HepG2 (cell line): ENCODE data around the gene LEMD3. TPM values are rescaled to one million over a fixed set of nuclear protein-coding genes. Genes with fewer than 3 reads are reported as not detected.

ENCODE experiments used
- AGO2 ChIP-seq: fragments of 200-400 bp; formaldehyde crosslinking; optimal IDR thresholded peaks from 2 replicates; pipeline ENCODE3; 2017; ENCODE audit warnings: mild to moderate bottlenecking, low read depth, low read length, moderate library complexity
- ARNTL ChIP-seq: sonication (generic); formaldehyde crosslinking; IDR thresholded peaks from 2 replicates; pipeline ENCODE4 v1.4.0; 2020; ENCODE audit warnings: mild to moderate bottlenecking, missing genetic modification reagents
- FOSL2 ChIP-seq: sonication (generic); formaldehyde crosslinking; IDR thresholded peaks from 2 replicates; pipeline ENCODE4 v1.4.0; 2020; ENCODE audit warnings: missing genetic modification reagents
- HMGA1 ChIP-seq: sonication (generic); formaldehyde crosslinking; conservative IDR thresholded peaks from 2 replicates; pipeline ENCODE4 v1.4.0; 2020; ENCODE audit warnings: missing genetic modification reagents
- KAT2B ChIP-seq: fragments of 150-350 bp; IDR thresholded peaks from 2 replicates; pipeline ENCODE4 v1.6.1; 2014; ENCODE audit warnings: low read depth, low read length, borderline replicate concordance
- NR2C2 ChIP-seq: sonication (generic); formaldehyde crosslinking; IDR thresholded peaks from 2 replicates; pipeline ENCODE4 v1.4.0; 2020; ENCODE audit warnings: missing genetic modification reagents, mild to moderate bottlenecking, moderate library complexity, borderline replicate concordance
- NRL ChIP-seq: sonication (generic); formaldehyde crosslinking; IDR thresholded peaks from 2 replicates; pipeline ENCODE4 v1.5.0; 2020; ENCODE audit warnings: missing genetic modification reagents, mild to moderate bottlenecking, moderate library complexity, borderline replicate concordance
- POLR2G ChIP-seq: fragments of 200-400 bp; formaldehyde crosslinking; IDR thresholded peaks from 2 replicates; pipeline ENCODE4 v1.6.1; 2018; ENCODE audit warnings: mild to moderate bottlenecking, low read depth, low read length, moderate library complexity
- SATB2 ChIP-seq: sonication (generic); formaldehyde crosslinking; IDR thresholded peaks from 2 replicates; pipeline ENCODE4 v1.5.0; 2020; ENCODE audit warnings: missing genetic modification reagents
- SKI ChIP-seq: fragments of 450-650 bp; IDR thresholded peaks from one replicate; pipeline ENCODE4 v1.6.1; 2018; ENCODE audit warnings: mild to moderate bottlenecking; ENCODE audit not compliant: partially characterized antibody
- STAG1 ChIP-seq: sonication (generic); formaldehyde crosslinking; IDR thresholded peaks from 2 replicates; pipeline ENCODE4 v1.4.0; 2020; ENCODE audit warnings: missing genetic modification reagents
- TMF1 ChIP-seq: sonication (generic); formaldehyde crosslinking; IDR thresholded peaks from 2 replicates; pipeline ENCODE4 v1.8.1; 2022; ENCODE audit warnings: low read depth, missing genetic modification reagents
- ZNF224 ChIP-seq: sonication (generic); formaldehyde crosslinking; IDR thresholded peaks from 2 replicates; pipeline ENCODE4 v1.5.0; 2020; ENCODE audit warnings: mild to moderate bottlenecking, missing genetic modification reagents
- ZNF383 ChIP-seq: sonication (generic); formaldehyde crosslinking; IDR thresholded peaks from 2 replicates; pipeline ENCODE4 v1.4.0; 2020; ENCODE audit warnings: missing genetic modification reagents, mild to moderate bottlenecking, borderline replicate concordance
- ZNF446 ChIP-seq: sonication (generic); formaldehyde crosslinking; IDR thresholded peaks from 2 replicates; pipeline ENCODE4 v1.5.0; 2020; ENCODE audit warnings: mild to moderate bottlenecking, missing genetic modification reagents
- ZNF484 ChIP-seq: sonication (generic); formaldehyde crosslinking; IDR thresholded peaks from 2 replicates; pipeline ENCODE4 v1.5.1; 2020; ENCODE audit warnings: mild to moderate bottlenecking, low read depth, missing genetic modification reagents, borderline replicate concordance
- ZNF552 ChIP-seq: sonication (generic); formaldehyde crosslinking; IDR thresholded peaks from 2 replicates; pipeline ENCODE4 v1.9.0; 2022; ENCODE audit warnings: missing genetic modification reagents, mild to moderate bottlenecking, borderline replicate concordance
- ZNF839 ChIP-seq: sonication (generic); formaldehyde crosslinking; IDR thresholded peaks from 2 replicates; pipeline ENCODE4 v1.4.0; 2020; ENCODE audit warnings: missing genetic modification reagents, mild to moderate bottlenecking, borderline replicate concordance
- polyA plus RNA-seq, 8 experiments: library from polyadenylated mRNA; depleted of rRNA in 3 of 8; stranded (reverse) in 7 of 8; unstranded in 1 of 8; fragments of >200 nt; fragmentation: Illumina TruSeq in 4 of 8; extraction: Trizol in 4 of 8; gene quantifications; 2 replicates each; pipeline versions ENCODE4 v1.2.1 to v1.2.3, GENCODE V29; 2011 to 2016; ENCODE audit warnings: low read depth in 4 of 8, missing spikeins in 1 of 8, mixed read lengths in 1 of 8; ENCODE audit not compliant: insufficient read depth in 1 of 8
- total RNA-seq, 5 experiments: library from RNA; depleted of rRNA; stranded (reverse); fragments of >200 nt; fragmentation: Illumina TruSeq; extraction: Trizol; gene quantifications; 2 replicates each; pipeline ENCODE4 v1.2.3, GENCODE V29; 2016; ENCODE audit warnings: low read depth in 1 of 5
- TF ChIP-seq, protein P1 (sequence below): sonication (generic); formaldehyde crosslinking; IDR thresholded peaks from 2 replicates; pipeline ENCODE4 v1.4.0; 2020; ENCODE audit warnings: missing genetic modification reagents, borderline replicate concordance
- TF ChIP-seq, protein P2 (sequence below): sonication (generic); formaldehyde crosslinking; IDR thresholded peaks from 2 replicates; pipeline ENCODE4 v1.5.1; 2020; ENCODE audit warnings: missing genetic modification reagents, mild to moderate bottlenecking, borderline replicate concordance
- TF ChIP-seq, protein P3 (sequence below): sonication (generic); formaldehyde crosslinking; IDR thresholded peaks from 2 replicates; pipeline ENCODE4 v1.4.0; 2020; ENCODE audit warnings: missing genetic modification reagents

LEMD3 gene
- total and polyA plus RNA-seq, 2 of the 13 experiments (the other 11 are each of a cell fraction or from before 2014, with no cell fraction given) = 9.3 to 18.7 TPM

DNA sequence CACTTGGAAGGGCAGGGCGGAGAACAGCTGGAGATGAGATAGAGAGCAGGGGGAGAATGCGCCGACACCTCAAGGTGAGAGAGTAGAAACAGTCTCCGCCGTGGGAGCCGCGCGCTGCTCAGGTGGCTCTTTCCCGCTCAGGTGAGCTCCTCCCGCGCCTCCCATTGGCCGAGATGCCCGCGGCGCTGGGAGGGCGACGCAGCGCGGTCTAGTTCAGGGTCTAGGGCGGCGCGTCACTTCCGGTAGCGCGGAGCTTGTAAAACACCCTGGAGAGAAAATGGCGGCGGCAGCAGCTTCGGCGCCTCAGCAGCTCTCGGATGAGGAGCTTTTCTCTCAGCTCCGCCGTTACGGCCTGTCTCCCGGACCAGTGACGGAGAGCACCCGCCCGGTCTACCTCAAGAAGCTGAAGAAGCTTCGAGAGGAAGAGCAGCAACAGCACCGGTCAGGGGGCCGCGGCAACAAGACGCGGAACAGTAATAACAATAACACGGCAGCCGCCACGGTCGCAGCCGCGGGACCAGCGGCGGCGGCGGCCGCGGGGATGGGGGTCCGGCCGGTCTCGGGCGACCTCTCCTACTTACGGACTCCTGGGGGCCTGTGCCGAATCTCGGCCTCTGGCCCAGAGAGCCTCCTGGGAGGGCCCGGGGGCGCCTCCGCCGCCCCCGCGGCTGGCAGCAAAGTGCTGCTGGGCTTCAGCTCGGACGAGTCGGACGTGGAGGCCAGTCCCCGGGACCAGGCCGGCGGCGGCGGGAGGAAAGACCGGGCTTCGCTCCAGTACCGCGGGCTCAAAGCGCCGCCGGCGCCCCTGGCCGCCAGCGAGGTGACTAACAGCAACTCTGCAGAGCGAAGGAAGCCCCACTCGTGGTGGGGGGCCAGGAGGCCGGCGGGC lies at the start of gene LEMD3 (continued):
- no peak for TF ChIP-seq ZNF383 (CRISPR knock-in tag)
- TF ChIP-seq NRL (CRISPR knock-in tag) = peak; percentile 100
- TF ChIP-seq FOSL2 = peak; percentile 65
- TF ChIP-seq ZNF552 (CRISPR knock-in tag) = peak; percentile 100
- peak; percentile 99 for TF ChIP-seq SATB2 (CRISPR knock-in tag)
- TF ChIP-seq POLR2G = peak; percentile 94
- TF ChIP-seq STAG1 = peak; percentile 25
- peak; percentile 98; the same call in 1 of the 2 replicates for TF ChIP-seq ZNF224 (CRISPR knock-in tag)
- peak; percentile 79 for TF ChIP-seq NR2C2 (CRISPR knock-in tag)
- TF ChIP-seq SKI = peak; percentile 82
- peak; percentile 94; the same call in 1 of the 2 replicates for TF ChIP-seq ZNF839 (CRISPR knock-in tag)
- TF ChIP-seq TMF1 (CRISPR knock-in tag) = peak; percentile 99
- TF ChIP-seq ZNF484 (CRISPR knock-in tag) = peak; percentile 93; the same call in 1 of the 2 replicates
- TF ChIP-seq ZNF446 (CRISPR knock-in tag) = peak; percentile 99
- TF ChIP-seq AGO2 = peak; percentile 81
- TF ChIP-seq ARNTL (CRISPR knock-in tag) = peak; percentile 80; the same call in 1 of the 2 replicates
- TF ChIP-seq, protein P1, sequence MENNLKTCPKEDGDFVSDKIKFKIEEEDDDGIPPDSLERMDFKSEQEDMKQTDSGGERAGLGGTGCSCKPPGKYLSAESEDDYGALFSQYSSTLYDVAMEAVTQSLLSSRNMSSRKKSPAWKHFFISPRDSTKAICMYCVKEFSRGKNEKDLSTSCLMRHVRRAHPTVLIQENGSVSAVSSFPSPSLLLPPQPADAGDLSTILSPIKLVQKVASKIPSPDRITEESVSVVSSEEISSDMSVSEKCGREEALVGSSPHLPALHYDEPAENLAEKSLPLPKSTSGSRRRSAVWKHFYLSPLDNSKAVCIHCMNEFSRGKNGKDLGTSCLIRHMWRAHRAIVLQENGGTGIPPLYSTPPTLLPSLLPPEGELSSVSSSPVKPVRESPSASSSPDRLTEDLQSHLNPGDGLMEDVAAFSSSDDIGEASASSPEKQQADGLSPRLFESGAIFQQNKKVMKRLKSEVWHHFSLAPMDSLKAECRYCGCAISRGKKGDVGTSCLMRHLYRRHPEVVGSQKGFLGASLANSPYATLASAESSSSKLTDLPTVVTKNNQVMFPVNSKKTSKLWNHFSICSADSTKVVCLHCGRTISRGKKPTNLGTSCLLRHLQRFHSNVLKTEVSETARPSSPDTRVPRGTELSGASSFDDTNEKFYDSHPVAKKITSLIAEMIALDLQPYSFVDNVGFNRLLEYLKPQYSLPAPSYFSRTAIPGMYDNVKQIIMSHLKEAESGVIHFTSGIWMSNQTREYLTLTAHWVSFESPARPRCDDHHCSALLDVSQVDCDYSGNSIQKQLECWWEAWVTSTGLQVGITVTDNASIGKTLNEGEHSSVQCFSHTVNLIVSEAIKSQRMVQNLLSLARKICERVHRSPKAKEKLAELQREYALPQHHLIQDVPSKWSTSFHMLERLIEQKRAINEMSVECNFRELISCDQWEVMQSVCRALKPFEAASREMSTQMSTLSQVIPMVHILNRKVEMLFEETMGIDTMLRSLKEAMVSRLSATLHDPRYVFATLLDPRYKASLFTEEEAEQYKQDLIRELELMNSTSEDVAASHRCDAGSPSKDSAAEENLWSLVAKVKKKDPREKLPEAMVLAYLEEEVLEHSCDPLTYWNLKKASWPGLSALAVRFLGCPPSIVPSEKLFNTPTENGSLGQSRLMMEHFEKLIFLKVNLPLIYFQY (CRISPR knock-in tag) = no peak
- TF ChIP-seq, protein P2, sequence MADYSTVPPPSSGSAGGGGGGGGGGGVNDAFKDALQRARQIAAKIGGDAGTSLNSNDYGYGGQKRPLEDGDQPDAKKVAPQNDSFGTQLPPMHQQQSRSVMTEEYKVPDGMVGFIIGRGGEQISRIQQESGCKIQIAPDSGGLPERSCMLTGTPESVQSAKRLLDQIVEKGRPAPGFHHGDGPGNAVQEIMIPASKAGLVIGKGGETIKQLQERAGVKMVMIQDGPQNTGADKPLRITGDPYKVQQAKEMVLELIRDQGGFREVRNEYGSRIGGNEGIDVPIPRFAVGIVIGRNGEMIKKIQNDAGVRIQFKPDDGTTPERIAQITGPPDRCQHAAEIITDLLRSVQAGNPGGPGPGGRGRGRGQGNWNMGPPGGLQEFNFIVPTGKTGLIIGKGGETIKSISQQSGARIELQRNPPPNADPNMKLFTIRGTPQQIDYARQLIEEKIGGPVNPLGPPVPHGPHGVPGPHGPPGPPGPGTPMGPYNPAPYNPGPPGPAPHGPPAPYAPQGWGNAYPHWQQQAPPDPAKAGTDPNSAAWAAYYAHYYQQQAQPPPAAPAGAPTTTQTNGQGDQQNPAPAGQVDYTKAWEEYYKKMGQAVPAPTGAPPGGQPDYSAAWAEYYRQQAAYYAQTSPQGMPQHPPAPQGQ (CRISPR knock-in tag) = no peak
- TF ChIP-seq, protein P3, sequence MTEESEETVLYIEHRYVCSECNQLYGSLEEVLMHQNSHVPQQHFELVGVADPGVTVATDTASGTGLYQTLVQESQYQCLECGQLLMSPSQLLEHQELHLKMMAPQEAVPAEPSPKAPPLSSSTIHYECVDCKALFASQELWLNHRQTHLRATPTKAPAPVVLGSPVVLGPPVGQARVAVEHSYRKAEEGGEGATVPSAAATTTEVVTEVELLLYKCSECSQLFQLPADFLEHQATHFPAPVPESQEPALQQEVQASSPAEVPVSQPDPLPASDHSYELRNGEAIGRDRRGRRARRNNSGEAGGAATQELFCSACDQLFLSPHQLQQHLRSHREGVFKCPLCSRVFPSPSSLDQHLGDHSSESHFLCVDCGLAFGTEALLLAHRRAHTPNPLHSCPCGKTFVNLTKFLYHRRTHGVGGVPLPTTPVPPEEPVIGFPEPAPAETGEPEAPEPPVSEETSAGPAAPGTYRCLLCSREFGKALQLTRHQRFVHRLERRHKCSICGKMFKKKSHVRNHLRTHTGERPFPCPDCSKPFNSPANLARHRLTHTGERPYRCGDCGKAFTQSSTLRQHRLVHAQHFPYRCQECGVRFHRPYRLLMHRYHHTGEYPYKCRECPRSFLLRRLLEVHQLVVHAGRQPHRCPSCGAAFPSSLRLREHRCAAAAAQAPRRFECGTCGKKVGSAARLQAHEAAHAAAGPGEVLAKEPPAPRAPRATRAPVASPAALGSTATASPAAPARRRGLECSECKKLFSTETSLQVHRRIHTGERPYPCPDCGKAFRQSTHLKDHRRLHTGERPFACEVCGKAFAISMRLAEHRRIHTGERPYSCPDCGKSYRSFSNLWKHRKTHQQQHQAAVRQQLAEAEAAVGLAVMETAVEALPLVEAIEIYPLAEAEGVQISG (CRISPR knock-in tag) = peak; percentile 95
- TF ChIP-seq HMGA1 (CRISPR knock-in tag) = no peak
- no peak for TF ChIP-seq KAT2B
